NCI-H1105 treated with DMSO at 0.1 percent for 48 hours (cell line): ENCODE measurements around the gene SHISAL1.

Source experiments
- DNase-seq: peaks from one replicate; lab custom pipeline; 2025; lab: John Stamatoyannopoulos, UW

The SHISAL1 gene

DNA sequence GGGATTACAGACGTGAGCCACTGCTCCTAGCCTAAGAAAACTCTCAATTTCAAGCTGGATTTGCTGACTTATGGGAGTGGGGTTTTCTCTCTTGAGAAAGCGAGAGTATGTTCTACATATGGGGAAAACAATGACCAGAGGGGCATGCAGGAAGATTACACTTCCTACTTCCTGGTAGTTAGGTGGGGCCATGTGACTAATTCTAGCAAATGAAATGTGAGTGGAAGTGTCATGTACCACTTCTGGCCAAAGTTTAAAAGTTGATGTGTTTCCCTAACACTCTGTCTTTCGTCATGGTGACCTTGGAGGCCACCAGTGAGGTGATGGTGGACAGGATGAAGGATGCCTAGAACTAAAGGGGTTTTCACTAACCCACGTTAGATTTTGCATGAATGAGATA, 81.5 kb downstream of the SHISAL1 start:
- no peak for DNase-seq

DNA sequence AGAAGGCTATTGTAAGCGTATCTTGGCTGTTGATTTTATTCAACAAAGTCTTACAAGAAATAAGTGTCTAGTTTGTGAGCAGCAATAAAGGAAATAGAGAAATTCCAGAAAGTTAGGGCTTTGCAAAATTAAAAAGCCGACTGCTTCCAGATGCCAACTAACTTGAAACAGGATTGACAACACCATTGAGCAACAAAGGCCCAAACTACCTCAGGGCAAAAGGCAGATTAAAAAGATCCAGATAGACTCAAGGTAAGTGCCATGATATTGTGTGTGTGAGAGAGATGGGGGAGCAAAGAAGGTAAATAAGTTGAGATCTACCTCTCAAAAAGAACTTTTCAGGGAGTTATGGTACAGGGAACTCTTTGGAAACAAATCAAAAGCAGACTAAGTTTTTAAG, 82.9 kb downstream of the SHISAL1 start:
- DNase-seq = no peak

DNA sequence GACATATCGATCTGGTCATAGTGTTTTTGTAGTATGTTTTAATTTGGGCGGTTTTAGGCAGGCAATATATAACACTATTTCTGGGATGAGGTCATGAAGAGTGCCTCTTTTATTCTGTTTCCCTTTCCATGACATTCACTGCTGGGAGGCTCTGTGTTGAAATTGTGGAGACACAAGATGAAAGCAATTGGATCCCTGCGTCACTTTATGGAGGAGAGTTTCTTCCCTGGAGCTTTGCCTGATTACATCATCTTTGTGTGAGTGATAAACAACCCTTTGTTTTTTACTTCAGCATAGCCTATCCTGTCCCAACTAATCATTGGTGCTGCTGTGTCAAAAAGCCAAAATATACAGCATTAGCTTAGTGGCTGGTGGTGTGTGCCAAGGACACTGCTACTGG, 83.4 kb downstream of the SHISAL1 start:
- no peak for DNase-seq

GRCh38 chr22:44225812-44226211, 86.9 kb downstream of the SHISAL1 start:
- no peak for DNase-seq

DNA sequence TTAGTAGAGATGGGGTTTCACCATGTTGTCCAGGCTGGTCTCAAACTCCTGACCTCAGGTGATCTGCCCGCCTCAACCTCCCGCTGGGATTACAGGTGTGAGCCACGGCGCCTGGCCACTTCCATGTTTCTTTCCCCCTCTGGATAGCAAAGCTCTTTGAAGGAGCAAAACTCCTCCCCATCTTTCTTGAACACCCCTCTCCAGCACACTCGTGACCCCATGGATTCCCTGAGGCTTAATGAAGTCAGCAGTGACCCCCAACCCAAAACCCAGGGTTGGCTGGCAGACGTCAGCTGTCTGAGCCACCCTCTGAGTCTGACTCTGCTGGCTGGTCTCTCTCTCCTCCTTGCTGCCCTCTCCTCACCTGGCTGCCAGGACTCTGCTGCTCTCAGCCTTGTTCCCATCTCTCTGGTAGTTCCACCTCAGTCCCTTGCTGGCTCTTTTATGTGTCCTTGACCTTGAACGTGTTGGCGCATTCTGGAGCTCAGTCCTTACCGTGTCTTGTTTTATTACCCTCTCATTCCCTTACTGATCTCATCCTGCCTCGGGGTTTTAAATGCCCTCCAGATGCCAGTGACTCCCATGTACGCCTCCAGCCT, 87.6 kb downstream of the SHISAL1 start:
- DNase-seq = no peak

- DNase-seq = no peak
Measured at GRCh38 chr22:44224166-44224565, 88.6 kb downstream of the SHISAL1 start.

- DNase-seq = no peak
Measured at GRCh38 chr22:44221710-44222475, 90.9 kb downstream of the SHISAL1 start.

DNA sequence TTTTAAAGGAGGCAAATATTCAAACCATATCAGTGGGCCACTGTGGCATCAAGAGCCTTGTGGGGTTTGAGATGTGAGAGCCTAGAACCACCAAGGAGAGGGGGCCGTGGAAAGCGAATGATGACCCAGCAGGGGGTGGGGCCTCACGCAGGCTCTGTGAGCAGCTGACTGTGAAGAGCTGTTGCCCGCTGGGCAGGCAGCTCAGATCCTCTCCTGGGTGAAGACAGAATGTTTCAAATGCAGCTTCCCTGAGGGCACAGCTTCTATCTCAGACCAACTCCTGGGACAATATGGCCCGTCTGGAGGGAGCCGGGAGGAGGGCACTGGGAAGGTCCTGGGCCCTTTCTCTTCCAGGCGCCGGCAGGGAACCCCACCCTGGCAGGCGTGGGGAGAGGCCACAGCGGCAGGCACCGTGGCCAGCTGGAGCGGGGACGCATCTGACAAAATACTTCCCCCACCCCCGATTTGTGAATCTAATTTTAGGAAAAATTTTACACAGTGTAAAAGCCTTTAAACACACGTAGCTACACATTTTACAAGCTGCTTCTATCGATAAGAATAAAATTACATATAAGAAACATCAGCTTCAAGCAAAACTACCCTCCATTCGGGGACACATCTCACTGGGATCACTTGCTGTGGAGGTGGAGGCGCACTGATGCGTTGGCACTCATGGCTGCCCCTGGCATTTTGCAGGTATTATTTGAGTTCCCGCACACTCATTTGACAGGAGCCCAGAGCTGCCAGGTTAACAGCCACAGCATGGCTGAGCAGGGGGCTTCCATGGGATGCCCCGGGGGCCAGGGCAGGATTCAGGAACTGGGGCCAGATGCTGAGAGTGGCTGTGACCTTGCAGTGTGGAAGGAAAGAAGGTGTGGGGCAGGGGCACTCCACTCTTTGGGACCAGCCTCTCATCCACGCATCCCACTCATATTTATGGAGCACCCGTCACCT, 91.7 kb downstream of the SHISAL1 start:
- no peak for DNase-seq

GRCh38 chr22:44219101-44219870, 93.5 kb downstream of the SHISAL1 start:
- no peak for DNase-seq

GRCh38 chr22:44218071-44218470, 94.7 kb downstream of the SHISAL1 start:
- no peak for DNase-seq

DNA sequence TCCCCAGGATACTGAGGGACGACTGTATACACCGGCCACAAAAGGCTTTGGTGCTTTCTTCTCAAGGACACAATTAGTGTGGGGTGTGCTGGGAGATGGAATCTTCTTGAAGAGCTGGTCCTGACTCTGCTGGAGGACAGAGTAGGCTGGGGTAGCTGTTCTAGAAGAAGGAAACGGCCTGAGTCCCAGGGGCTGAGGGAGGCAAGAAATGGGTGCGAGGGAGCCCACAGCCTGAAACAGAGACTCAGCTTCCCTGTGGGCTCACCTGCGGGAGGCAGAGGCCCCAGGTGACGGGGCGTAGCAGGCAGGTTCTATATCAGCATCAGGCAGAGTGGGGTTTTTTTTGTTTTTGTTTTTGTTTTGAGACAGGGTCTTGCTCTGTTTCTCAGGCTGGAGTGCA, 95.4 kb downstream of the SHISAL1 start:
- no peak for DNase-seq

DNA sequence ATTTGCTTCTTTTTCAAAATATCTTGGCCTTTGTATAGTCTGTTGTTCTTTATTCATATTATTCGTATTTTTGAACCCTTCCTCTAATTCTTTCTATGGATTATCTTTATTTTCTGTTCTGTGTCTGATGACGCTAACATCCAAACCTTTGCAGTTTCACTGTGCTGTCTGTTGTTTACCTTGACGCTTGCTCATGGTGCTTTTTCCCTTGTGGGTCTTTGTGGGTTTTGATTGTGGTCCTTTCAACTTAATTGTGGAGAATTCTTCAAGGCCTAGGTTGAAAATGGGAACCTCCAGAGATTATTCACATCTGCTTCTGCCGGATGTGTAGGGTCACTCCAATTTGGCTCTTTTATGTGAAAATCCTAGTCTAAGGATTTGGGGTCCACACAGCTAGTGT, 97.5 kb downstream of the SHISAL1 start:
- no peak for DNase-seq

DNA sequence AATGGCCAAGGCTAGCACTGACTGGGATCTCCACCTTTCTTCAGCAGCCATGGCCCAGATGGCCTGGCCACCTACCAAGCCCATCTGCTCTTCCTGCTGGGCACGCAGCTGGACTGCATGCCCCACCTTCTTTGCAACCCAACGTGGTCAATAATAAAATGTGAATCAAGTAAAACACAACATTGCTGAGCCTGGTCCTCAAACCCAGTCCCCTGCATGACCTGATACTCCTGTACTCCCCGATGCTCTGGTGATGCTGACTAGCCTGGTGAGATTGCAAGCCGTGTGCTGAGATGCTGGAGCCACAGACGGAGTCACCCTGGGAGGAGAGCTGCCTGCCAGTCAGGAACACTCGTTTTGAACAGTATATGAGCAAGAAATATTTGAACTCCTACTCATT, 98.0 kb downstream of the SHISAL1 start:
- no peak for DNase-seq

DNA sequence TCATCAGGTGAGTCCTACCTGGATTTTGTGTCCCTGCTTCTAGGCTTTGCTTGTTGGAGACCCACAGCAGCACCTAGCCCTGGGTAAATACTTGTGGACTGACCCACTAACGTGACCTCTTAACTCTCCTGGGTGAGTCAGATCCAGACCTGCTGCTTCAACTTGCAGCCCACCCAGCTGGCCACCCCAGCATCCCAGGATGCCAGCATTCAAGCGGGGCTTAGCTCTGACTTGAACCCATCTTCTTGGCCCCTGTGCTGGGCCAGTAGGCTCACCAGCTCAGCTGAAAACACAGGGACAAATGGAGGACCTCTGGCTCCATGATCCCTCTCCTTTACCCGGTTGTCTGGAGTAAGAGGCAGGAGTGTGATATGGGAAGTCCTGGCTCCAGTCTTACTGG, 98.6 kb downstream of the SHISAL1 start:
- DNase-seq = no peak

- no peak for DNase-seq
Measured at GRCh38 chr22:44213489-44214043, 99.2 kb downstream of the SHISAL1 start.

DNA sequence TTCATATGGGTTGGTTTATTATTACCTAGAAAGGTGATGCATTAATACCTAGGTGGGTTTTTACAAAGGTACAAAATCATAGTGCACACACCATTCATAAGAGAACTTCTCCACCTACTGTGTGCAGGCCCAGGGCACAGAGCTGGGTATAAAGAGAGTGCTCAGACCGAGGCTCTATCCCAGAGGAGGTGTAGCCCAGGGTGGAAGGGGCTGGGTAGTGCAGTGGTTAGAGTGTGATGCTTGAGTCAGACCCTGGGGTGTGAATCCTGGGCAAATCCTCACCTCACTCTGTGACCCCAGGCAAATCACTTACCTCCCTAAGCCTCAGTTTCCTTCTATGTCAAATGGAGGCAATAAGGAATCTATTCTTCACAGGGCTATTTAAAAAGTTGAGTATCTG, 99.8 kb downstream of the SHISAL1 start:
- no peak for DNase-seq

GRCh38 chr22:44211946-44212930, 100.5 kb downstream of the SHISAL1 start:
- no peak for DNase-seq

DNA sequence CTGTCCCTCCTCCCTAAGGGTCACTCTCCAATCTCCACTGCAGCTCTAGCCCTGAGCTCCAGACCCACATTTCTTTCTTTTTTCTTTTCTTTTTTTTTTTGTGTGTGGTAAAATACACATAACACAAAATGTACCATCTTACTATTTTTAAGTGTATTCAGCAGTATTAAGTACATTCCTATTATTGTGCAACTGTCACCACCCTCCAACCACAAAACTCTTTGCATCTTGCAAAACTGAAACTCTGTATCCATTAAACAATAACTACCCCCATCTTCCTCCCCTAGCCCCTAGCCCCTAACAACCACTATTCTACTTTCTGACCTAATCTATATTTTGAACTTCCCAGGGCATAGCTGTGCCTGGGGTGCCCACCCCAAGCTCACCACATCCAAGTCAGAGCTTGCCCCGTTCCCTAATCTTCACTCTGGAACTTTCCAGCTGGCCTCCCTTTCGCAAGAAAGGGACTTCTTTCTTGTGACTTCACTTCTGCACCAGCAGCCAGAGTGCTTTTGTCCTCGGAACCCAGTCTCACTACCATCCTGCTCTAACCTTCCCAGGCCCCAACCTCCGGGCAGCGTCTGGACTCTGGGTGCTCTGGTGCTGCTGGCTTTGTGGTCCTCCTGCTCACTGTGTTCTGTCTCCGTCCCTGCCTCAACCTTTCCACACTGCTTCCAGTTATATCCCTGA, 101.3 kb downstream of the SHISAL1 start:
- DNase-seq = no peak

GRCh38 chr22:44210722-44211121, 102.0 kb downstream of the SHISAL1 start:
- no peak for DNase-seq

DNA sequence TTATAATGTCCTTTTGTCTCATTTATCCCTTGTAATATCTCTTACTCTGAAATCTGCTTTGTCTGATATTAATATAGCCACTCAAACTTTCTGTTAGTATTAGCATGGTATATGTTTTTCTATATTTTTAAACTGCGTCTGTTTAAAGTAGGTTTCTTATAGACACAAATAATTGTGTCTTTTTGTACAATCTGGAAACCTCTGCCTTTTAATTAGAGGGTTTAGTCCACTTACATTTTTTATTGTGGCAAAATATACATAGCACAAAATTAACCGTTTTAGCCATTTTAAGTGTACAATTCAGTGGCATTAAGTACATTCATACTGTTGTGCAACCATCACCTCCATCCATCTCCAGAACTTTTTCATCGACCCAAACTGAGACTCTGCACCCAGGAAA, 103.4 kb downstream of the SHISAL1 start:
- no peak for DNase-seq
